ENCODE measurements around the gene POLR2H.

POLR2H gene

DNA sequence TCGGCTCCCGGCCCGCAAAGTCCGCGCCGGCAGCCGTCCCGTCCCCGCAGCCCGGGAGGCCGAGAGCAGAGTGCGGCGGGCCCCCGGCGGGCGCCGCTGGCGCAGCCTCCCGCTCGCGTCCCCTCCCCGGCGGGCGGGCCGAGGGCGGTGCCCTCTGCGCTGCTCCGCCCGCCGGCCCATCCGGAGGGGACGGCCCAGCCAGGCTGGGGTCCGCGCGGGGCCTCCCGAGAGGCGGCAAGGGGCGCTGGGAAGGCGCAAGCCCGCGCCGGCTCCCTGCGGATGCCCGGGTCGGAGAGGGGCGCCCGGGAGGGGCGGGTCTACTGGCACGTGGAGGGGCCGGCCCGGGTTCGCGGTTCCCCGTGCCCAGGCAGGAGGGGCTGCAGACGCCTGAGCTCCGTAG lies at the start of gene POLR2H, which contains the start of gene CLCN2:
Gene POLR2H (plus strand): TSS at position 179 of the 400 bp plus-strand sequence. CDS start 1,783 bp downstream, outside the sequence.
Gene CLCN2 (minus strand): TSS at position 74 of the 400 bp plus-strand sequence. CDS start 126 bp downstream, outside the sequence.
- H3K4me3 ChIP-seq (replicated peaks in 1 of 2; ENCODE audit: low read depth in 2 of 2, low read length in 2 of 2), result peak within 1 kb of the TSS; percentile 81 to 83
- DNase-seq (ENCODE audit: low read depth in 2 of 2), result peak in 1 of 2 donors; percentile 71
- TF ChIP-seq, protein P1, sequence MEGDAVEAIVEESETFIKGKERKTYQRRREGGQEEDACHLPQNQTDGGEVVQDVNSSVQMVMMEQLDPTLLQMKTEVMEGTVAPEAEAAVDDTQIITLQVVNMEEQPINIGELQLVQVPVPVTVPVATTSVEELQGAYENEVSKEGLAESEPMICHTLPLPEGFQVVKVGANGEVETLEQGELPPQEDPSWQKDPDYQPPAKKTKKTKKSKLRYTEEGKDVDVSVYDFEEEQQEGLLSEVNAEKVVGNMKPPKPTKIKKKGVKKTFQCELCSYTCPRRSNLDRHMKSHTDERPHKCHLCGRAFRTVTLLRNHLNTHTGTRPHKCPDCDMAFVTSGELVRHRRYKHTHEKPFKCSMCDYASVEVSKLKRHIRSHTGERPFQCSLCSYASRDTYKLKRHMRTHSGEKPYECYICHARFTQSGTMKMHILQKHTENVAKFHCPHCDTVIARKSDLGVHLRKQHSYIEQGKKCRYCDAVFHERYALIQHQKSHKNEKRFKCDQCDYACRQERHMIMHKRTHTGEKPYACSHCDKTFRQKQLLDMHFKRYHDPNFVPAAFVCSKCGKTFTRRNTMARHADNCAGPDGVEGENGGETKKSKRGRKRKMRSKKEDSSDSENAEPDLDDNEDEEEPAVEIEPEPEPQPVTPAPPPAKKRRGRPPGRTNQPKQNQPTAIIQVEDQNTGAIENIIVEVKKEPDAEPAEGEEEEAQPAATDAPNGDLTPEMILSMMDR (IDR thresholded peaks at IDR 0.05; ENCODE audit: low read depth, low read length), result no peak

DNA sequence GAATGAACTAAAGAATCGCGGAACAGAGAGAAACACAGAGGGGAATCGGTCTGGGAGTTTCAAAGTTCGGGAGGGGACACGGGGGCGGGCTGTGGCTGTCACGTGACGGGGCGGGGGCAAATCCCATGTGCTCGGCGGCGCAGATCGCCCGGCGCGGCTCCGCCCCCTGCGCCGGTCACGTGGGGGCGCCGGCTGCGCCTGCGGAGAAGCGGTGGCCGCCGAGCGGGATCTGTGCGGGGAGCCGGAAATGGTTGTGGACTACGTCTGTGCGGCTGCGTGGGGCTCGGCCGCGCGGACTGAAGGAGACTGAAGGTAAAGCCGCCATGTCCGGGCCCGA lies 47.2 kb upstream of the POLR2H start, which contains the start of gene EIF4G1:
Gene EIF4G1 (plus strand): TSS at position 244 of the 337 bp plus-strand sequence. CDS start 1,191 bp downstream, outside the sequence.
- peak; percentile 94 to 98 for DNase-seq (ENCODE audit: low read depth in 2 of 2)
- peak within 1 kb of the TSS; percentile 85 for H3K4me3 ChIP-seq (replicated peaks in 1 of 2; ENCODE audit: low read depth in 2 of 2, low read length in 2 of 2)
- TF ChIP-seq, protein P1 (IDR thresholded peaks at IDR 0.05; ENCODE audit: low read depth, low read length), result no peak

DNA sequence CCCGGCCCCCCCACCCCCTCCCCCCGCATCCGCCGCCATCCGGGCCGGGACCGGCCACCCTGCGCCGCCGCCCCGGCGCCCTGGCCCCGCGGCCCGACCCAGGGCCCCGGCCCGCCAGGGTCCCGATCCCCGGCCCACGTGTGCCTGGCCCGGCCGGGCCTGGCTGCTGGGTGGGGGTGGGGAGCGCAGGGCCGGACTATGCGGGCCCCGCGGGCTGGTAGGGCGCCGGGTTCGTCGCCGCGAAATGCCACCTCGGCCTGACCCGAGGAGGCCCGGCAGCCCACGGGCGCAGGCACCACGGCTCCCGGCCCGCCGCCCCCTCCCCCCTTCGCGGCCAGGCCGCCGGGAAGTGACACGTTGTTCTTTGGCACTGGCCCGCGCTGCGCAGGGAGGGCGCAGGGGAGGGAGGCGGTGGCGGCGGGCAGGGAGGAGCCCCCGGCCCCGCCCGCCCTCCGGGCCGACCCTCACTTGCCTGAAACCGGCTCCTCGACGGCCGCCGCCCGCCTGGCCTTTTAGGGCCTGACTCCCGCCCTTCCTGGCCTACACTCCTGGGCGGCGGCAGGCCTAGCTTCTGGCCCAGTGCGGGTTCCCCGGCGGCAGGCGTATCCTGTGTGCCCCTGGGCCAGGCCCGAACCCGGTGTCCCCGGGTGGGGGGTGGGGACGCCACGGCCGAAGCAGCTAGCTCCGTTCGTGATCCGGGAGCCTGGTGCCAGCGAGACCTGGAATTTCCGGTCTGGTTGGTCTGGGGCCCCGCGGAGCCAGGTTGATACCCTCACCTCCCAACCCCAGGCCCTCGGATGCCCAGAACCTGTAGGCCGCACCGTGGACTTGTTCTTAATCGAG lies 46.6 kb upstream of the POLR2H start:
- H3K4me3 ChIP-seq (replicated peaks in 1 of 2; ENCODE audit: low read depth in 2 of 2, low read length in 2 of 2), result peak overlapping the region; percentile 85
- TF ChIP-seq, protein P1 (IDR thresholded peaks at IDR 0.05; ENCODE audit: low read depth, low read length), result no peak
- peak; percentile 79 to 93 for DNase-seq (ENCODE audit: low read depth in 2 of 2)

DNA sequence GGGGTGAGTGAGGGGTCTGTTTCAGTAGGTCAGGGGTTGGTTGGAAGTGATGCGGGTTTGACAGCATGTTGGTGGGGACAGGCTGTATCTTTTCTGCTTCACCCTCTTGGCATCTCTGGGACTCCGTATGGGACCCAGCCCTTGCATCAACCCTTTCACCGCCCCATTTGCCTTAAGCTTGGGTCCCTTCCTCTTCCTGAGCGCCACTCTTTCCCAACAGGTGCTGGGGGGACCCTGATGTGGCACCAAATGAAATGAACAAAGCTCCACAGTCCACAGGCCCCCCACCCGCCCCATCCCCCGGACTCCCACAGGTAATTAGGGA lies 46.0 kb upstream of the POLR2H start:
- TF ChIP-seq, protein P1 (IDR thresholded peaks at IDR 0.05; ENCODE audit: low read depth, low read length), result no peak
- no peak for DNase-seq (ENCODE audit: low read depth in 2 of 2)
- H3K4me3 ChIP-seq (replicated peaks in 1 of 2; ENCODE audit: low read depth in 2 of 2, low read length in 2 of 2), result peak overlapping the region; percentile 85

- H3K4me3 ChIP-seq (replicated peaks in 1 of 2; ENCODE audit: low read depth in 2 of 2, low read length in 2 of 2), result peak overlapping the region; percentile 85
- TF ChIP-seq, protein P1 (IDR thresholded peaks at IDR 0.05; ENCODE audit: low read depth, low read length), result no peak
- peak in 1 of 2 donors; percentile 29 for DNase-seq (ENCODE audit: low read depth in 2 of 2)
Observed at GRCh38 chr3:184315871-184316661, 45.4 kb upstream of the POLR2H start.

DNA sequence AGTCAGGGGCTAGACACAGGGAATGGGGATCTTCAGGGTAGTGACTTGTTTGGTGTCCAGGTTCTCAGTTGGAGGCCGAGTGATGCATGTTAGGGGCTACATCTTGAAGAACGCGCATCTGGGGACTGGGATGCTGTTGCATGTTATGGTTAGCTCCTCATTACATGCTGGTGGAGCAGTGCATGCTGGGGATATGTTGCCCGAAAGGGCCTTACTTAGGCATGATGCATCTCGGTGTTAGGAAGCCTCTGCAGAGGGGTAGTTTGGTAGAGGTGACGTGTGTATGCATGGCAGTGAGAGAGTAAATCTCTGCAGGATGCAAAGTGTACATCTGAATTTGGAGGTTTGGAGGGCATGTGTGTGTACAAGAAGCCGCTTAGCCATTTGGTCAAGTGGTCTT lies 44.7 kb upstream of the POLR2H start:
- peak in 1 of 2 donors; percentile 34 for DNase-seq (ENCODE audit: low read depth in 2 of 2)
- H3K4me3 ChIP-seq (replicated peaks in 1 of 2; ENCODE audit: low read depth in 2 of 2, low read length in 2 of 2), result peak overlapping the region; percentile 85
- TF ChIP-seq, protein P1 (IDR thresholded peaks at IDR 0.05; ENCODE audit: low read depth, low read length), result no peak
